Body of pancreas (tissue), 4 donors: Measurements from ENCODE around the gene ABCD1. TPM values are rescaled to one million over a fixed set of nuclear protein-coding genes. Genes with fewer than 3 reads are reported as not detected.

ENCODE experiments used
- ATAC-seq: fragments of 150-250 bp; one replicate; pipeline ENCODE4 v1.9.1; 2016
- DNase-seq, 4 donors: peaks; one replicate each; pipeline ENCODE4 v3.0.0-alpha.2; 2019
- H3K27ac ChIP-seq, 4 donors: fragments of 200-600 bp; sonication (generic); 1 replicate in 3 of 4; 2 replicates in 1 of 4; pipeline versions ENCODE4 v1.5.1 to v1.6.1; 2016 to 2019; ENCODE audit warnings: mild to moderate bottlenecking in 1 of 4, mixed read lengths in 1 of 4, moderate library complexity in 1 of 4
- H3K27me3 ChIP-seq, 2 donors: fragments of 200-600 bp; sonication (generic); one replicate each; pipeline ENCODE4 v1.6.0; 2016; ENCODE audit warnings: mild to moderate bottlenecking in 1 of 2
- H3K36me3 ChIP-seq, 2 donors: fragments of 200-600 bp; sonication (generic); replicated peaks in 1 of 2; 2 replicates each; pipeline ENCODE4 v1.5.1; 2016; ENCODE audit warnings: low read depth in 2 of 2; ENCODE audit not compliant: insufficient read depth in 1 of 2
- H3K4me1 ChIP-seq: fragments of 200-600 bp; sonication (generic); one replicate; pipeline ENCODE4 v1.6.0; 2016
- H3K4me3 ChIP-seq, 2 donors: fragments of 200-600 bp; sonication (generic); 1 replicate in 1 of 2; 2 replicates in 1 of 2; pipeline ENCODE4 v1.5.1; 2016 to 2019
- H3K9me3 ChIP-seq, 3 donors: fragments of 200-600 bp; sonication (generic); 1 replicate in 2 of 3; 2 replicates in 1 of 3; pipeline ENCODE4 v1.5.1; 2016
- POLR2A ChIP-seq, 3 donors: fragments of 450-650 bp; IDR thresholded peaks; one replicate each; pipeline ENCODE4 v1.6.1; 2016; ENCODE audit warnings: antibody characterized with exemption in 3 of 3, mild to moderate bottlenecking in 2 of 3
- WGBS, 2 donors: methylation state at CpG; one replicate each; pipeline ENCODE4 v1.1.5; 2017; 5-methylcytosine and 5-hydroxymethylcytosine counted together
- intact Hi-C: fragments of 100-400 bp; cut with DNase I; formaldehyde crosslinking; loops from one replicate; pipeline ENCODE4 v1.15.1; 2023
- total RNA-seq, 2 donors: library from RNA; depleted of rRNA; stranded (reverse); fragments of >200 nt; gene quantifications; one replicate each; pipeline ENCODE4 v1.1.0, GENCODE V29; 2016
- TF ChIP-seq, protein P1 (sequence below), 7 experiments: fragments of 450-650 bp in 4 of 7; fragments of 200-600 bp in 3 of 7; sonication (generic) in 3 of 7; IDR thresholded peaks; one replicate each; pipeline ENCODE4 v1.5.1; 2016 to 2019; ENCODE audit warnings: antibody characterized with exemption in 7 of 7

ABCD1 gene
- total RNA-seq, 2 donors from 2014 or later = 11.2 to 31.6 TPM

DNA sequence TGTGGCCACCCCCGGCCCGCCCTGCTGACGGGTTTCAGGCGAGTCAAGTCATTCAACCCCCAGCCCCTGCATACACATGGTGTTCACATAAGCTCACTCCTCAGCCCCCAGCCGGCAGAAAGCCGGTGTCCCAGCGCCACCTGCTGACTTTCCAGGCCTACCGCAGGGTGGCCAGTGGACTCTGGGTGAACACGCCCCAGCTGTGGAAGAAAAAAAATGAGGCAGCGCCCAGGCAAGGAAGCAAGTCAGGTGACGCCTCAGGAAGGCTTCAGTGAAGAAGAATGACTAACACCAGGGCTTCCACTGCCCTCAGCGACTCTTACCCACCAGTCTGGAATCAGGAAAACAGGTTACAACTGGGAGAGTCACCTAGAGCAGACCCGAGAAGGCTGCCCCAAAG lies 16.2 kb upstream of the ABCD1 start:
- ATAC-seq = peak; percentile 88
- no peaks in the 10 kb centered on the region for H3K36me3 ChIP-seq
- TF ChIP-seq, protein P1, sequence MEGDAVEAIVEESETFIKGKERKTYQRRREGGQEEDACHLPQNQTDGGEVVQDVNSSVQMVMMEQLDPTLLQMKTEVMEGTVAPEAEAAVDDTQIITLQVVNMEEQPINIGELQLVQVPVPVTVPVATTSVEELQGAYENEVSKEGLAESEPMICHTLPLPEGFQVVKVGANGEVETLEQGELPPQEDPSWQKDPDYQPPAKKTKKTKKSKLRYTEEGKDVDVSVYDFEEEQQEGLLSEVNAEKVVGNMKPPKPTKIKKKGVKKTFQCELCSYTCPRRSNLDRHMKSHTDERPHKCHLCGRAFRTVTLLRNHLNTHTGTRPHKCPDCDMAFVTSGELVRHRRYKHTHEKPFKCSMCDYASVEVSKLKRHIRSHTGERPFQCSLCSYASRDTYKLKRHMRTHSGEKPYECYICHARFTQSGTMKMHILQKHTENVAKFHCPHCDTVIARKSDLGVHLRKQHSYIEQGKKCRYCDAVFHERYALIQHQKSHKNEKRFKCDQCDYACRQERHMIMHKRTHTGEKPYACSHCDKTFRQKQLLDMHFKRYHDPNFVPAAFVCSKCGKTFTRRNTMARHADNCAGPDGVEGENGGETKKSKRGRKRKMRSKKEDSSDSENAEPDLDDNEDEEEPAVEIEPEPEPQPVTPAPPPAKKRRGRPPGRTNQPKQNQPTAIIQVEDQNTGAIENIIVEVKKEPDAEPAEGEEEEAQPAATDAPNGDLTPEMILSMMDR (IDR thresholded peaks at IDR 0.05) = peak in 6 of 7 experiments; percentile 37 to 80 (median 68)
- no peak for TF ChIP-seq POLR2A (IDR thresholded peaks at IDR 0.05)

DNA sequence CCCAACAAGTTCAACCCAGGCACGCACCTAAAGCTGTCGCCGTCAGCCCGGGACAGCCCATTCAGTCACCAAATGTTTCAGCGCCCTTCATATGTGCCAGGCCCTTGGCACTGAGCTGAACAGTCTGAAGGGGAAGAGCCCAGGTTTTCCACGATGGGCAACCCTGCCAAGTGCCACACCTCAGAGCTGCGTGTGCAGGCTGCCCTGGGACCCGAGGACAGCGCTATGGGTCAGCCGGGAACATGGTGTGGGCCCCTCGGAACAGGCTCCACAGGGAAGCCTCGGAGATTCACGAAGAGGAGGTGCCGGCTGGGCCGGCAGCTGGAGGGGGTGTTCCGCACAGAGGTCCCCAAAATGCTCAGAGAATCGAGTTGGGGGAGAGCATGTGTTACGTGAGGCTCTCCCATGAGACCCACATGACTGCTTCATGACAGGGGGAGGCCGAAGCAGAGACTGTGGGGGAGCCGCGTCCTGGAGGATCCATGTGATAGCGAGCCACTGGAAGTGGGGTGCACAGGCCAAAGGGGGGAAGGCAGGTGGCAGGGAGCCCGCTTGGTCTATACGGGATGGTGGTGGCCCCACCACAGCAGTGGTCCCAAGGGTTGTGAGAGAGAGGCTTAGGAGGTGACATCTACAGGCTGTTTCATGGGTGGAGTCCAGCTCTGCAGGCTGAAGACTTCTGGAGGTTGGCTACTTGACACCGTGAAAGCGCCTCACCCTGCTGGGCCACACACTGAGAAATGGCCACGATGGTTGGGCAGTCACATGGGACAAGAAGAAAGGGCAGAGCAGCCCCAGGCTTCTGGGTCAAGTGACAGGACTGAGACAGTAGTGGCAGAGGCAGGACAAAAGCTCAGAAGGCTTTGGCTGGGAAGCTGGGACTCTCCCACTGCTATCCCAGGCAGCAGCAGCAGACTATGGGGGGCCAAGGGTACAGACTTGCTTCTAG lies 14.7 kb upstream of the ABCD1 start:
- 92 to 100% methylated on average over 4 to 9 of the region's 27 CpGs for WGBS, 2 donors
- H3K36me3 ChIP-seq = peaks cover 0 to under 1% of the 10 kb centered on the region in 2 donors
- no peak for DNase-seq
- H3K27ac ChIP-seq = no peak overlapping the region
- peaks cover 4% of the 10 kb centered on the region for H3K4me1 ChIP-seq
- H3K27me3 ChIP-seq = no peaks in the 10 kb centered on the region
- no peak for ATAC-seq
- TF ChIP-seq, protein P1 (IDR thresholded peaks at IDR 0.05) = no peak
- no peak for TF ChIP-seq POLR2A (IDR thresholded peaks at IDR 0.05)
- H3K9me3 ChIP-seq = no peaks in the 10 kb centered on the region
- H3K4me3 ChIP-seq = no peak overlapping the region
- intact Hi-C loops = no loop called here

More for the DNA sequence above, 16.2 kb upstream of the ABCD1 start:
- DNase-seq = peak; percentile 70 to 84 (median 82)
- no peaks in the 10 kb centered on the region for H3K27me3 ChIP-seq
- peak overlapping the region in 2 of 4 donors; percentile 30 to 41 for H3K27ac ChIP-seq
- intact Hi-C loops = no loop called here
- H3K9me3 ChIP-seq = no peaks in the 10 kb centered on the region
- WGBS, 2 donors = 15 to 17% methylated on average over 7 to 10 of the region's 13 CpGs
- no peak overlapping the region for H3K4me3 ChIP-seq
- H3K4me1 ChIP-seq = peaks cover 5% of the 10 kb centered on the region

DNA sequence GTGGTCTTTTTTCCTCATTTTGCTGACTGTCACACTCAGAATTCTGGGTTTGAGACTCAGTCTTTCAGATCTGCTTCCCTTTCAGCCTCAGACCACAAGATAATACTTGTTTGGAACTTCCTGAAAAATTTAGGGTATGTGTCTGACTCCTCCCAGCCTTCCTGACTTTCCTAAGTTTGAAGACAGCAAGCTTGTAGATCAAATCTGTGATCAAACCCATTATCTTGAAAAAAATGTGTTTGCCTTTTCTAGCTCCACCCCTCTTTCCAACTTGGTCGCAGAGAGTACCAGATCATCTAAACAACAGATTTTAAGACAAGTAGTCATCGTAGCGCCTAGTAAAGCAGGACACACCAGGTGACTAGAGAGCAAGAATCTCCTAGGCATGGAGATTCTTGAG lies 10.4 kb upstream of the ABCD1 start:
- Histone ChIP-seq H3K4me3 (no peak overlapping the region), H3K4me1 (peaks cover 7% of the 10 kb centered on the region), H3K9me3 (no peaks in the 10 kb centered on the region), H3K27ac (no peak overlapping the region), H3K27me3 (no peaks in the 10 kb centered on the region), H3K36me3 (peaks cover 0 to 3% of the 10 kb centered on the region in 2 donors)
- TF ChIP-seq POLR2A (IDR thresholded peaks at IDR 0.05) = no peak
- TF ChIP-seq, protein P1 (IDR thresholded peaks at IDR 0.05) = no peak
- WGBS, 2 donors = 69 to 79% methylated on average over 3 of the region's 3 CpGs
- intact Hi-C loops = no loop called here
- no peak for ATAC-seq
- DNase-seq = no peak

DNA sequence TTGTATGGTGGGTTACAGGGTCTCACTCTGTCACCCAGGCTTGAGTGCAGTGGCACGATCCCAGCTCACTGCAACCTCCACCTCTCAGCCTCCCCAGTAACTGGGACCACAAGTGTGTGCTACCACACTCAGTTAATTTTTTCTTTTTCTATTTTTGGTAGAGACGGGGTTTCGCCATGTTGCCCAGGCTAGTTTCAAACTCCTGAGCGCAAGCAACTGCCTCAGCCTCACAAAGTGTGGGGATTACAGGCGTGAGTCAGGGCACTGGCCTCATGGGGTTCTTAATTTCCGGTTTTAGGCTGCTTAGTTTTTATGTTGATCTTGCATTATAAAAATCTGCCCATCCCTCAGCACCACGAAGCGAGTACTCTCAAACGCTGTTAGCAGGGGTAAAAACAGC lies 7.2 kb upstream of the ABCD1 start:
- H3K36me3 ChIP-seq = peaks cover 0 to 3% of the 10 kb centered on the region in 2 donors
- no peak overlapping the region for H3K27ac ChIP-seq
- intact Hi-C loops = no loop called here
- H3K9me3 ChIP-seq = no peaks in the 10 kb centered on the region
- H3K4me1 ChIP-seq = peaks cover 32% of the 10 kb centered on the region
- no peaks in the 10 kb centered on the region for H3K27me3 ChIP-seq
- no peak for TF ChIP-seq POLR2A (IDR thresholded peaks at IDR 0.05)
- TF ChIP-seq, protein P1 (IDR thresholded peaks at IDR 0.05) = no peak
- no peak for ATAC-seq
- WGBS, 2 donors = 88 to 92% methylated on average over 9 of the region's 9 CpGs
- no peak for DNase-seq
- H3K4me3 ChIP-seq = no peak overlapping the region
